Lung (tissue), 12 donors: ENCODE measurements around the gene PAPPA. TPM values are rescaled to one million over a fixed set of nuclear protein-coding genes. Genes with fewer than 3 reads are reported as not detected.

Experiments used
- ATAC-seq: fragments of 200-7000 bp; cut with Tn5 transposase; one replicate; pipeline ENCODE4 v1.9.1; 2020; ENCODE audit warnings: moderate number of reproducible peaks; ENCODE audit not compliant: insufficient read depth, low FRiP score
- DNase-seq, 3 donors: peaks; one replicate each; pipeline ENCODE4 v3.0.0-alpha.2; 2013 to 2017
- H3K27ac ChIP-seq, 2 donors: one replicate each; pipeline ENCODE4 v1.5.1; 2013; ENCODE audit warnings: mild to moderate bottlenecking in 2 of 2, moderate library complexity in 2 of 2, control low read depth in 1 of 2, inconsistent platforms in 1 of 2, low read depth in 1 of 2, low read length in 1 of 2
- H3K27me3 ChIP-seq, 3 donors: one replicate each; pipeline ENCODE4 v1.5.1; 2013; ENCODE audit warnings: low read length in 2 of 3; ENCODE audit not compliant: control insufficient read depth in 3 of 3, insufficient read depth in 3 of 3
- H3K36me3 ChIP-seq, 4 donors: one replicate each; pipeline ENCODE4 v1.5.1; 2013; ENCODE audit warnings: low read length in 4 of 4, mild to moderate bottlenecking in 1 of 4, moderate library complexity in 1 of 4; ENCODE audit not compliant: control insufficient read depth in 4 of 4, insufficient read depth in 4 of 4
- H3K4me1 ChIP-seq, 5 donors: one replicate each; pipeline ENCODE4 v1.5.1; 2013; ENCODE audit warnings: low read length in 5 of 5, mild to moderate bottlenecking in 2 of 5, moderate library complexity in 1 of 5; ENCODE audit not compliant: control insufficient read depth in 5 of 5, insufficient read depth in 5 of 5
- H3K4me3 ChIP-seq: one replicate; pipeline ENCODE4 v1.5.1; 2013; ENCODE audit warnings: mild to moderate bottlenecking, control low read depth, moderate library complexity
- H3K9ac ChIP-seq, 2 donors: one replicate each; pipeline ENCODE4 v1.5.1; 2013; ENCODE audit warnings: low read length in 2 of 2, control low read depth in 1 of 2; ENCODE audit not compliant: insufficient read depth in 1 of 2
- H3K9me3 ChIP-seq, 4 donors: one replicate each; pipeline ENCODE4 v1.5.1; 2013; ENCODE audit warnings: low read length in 3 of 4, mild to moderate bottlenecking in 1 of 4, moderate library complexity in 1 of 4; ENCODE audit not compliant: control insufficient read depth in 4 of 4, insufficient read depth in 3 of 4
- CTCF ChIP-seq: IDR thresholded peaks from 2 replicates; pipeline ENCODE4 v1.5.1; 2012; ENCODE audit warnings: mild to moderate bottlenecking; ENCODE audit errors: control extremely low read depth, extremely low read depth
- WGBS, 2 donors: extraction: QIAGEN DNeasy Blood & Tissue Kit; methylation state at CpG; one replicate each; pipeline ENCODE4 v1.1.7; 2013; 5-methylcytosine and 5-hydroxymethylcytosine counted together
- polyA plus RNA-seq, 2 donors: library from polyadenylated mRNA; stranded (reverse); fragments of 200-250 nt; gene quantifications; one replicate each; pipeline ENCODE4 v1.2.1, GENCODE V29; 2013
- total RNA-seq, 2 donors: library from RNA; depleted of rRNA in 1 of 2; stranded (reverse); fragments of >200 nt in 1 of 2; gene quantifications; one replicate each; pipeline ENCODE4 v1.2.1, GENCODE V29; 2014 to 2021
- donor health status: control.
- donor health status: control.
- donor health status: Bipolar disorder and iron deficiency.
- donor health status: healthy.
- donor health status: DM: yes; HTN: yes; CAD: no.

PAPPA gene
- total and polyA plus RNA-seq, 4 donors, result 0.45 to 6.7 (median 3.6) TPM

DNA sequence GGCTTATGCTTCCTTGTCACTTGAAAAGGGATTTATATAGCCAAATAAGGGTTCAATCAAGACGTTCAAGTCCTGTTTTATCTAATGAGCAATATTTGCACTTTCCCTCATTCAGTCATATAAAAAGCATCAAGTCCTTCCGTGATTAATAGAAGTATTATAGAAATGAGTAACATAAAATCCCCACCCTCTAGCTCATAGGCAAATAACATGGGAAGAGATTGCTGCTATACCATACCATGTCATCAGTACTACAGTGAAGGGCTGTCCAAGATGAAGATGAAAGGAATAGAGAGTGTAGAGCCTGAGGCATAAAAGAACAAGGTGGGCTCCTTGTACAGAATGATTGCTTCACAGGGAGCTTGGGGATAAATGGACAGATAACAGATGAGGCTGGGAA is 20.4 kb upstream of the PAPPA start:
- Histone ChIP-seq H3K4me3 (no peak overlapping the region), H3K36me3 (no peaks in the 10 kb centered on the region), H3K4me1 (no peaks in the 10 kb centered on the region), H3K27ac (no peak overlapping the region), H3K9me3 (peaks cover 0 to 5% (median under 1%) of the 10 kb centered on the region in 4 donors), H3K9ac (no peak overlapping the region), H3K27me3 (no peaks in the 10 kb centered on the region)
- DNase-seq, result no peak
- 19 to 33% methylated on average over 2 of the region's 2 CpGs for WGBS, 2 donors
- no peak for TF ChIP-seq CTCF
- no peak for ATAC-seq

GRCh38 chr9:116134975-116135374 is 18.6 kb upstream of the PAPPA start:
- no peak overlapping the region for H3K27ac ChIP-seq

GRCh38 chr9:116137010-116137409 is 16.6 kb upstream of the PAPPA start:
- no peaks in the 10 kb centered on the region for H3K4me1 ChIP-seq
- H3K36me3 ChIP-seq, result no peaks in the 10 kb centered on the region
- H3K27me3 ChIP-seq, result no peaks in the 10 kb centered on the region
- no peak overlapping the region for H3K9ac ChIP-seq
- TF ChIP-seq CTCF, result no peak
- H3K9me3 ChIP-seq, result peaks cover 0 to 2% (median 0%) of the 10 kb centered on the region in 4 donors
- WGBS, 2 donors, result 77 to 87% methylated on average over 2 of the region's 2 CpGs
- no peak overlapping the region for H3K27ac ChIP-seq
- DNase-seq (no peak), ATAC-seq (no peak)
- H3K4me3 ChIP-seq, result no peak overlapping the region

More at GRCh38 chr9:116134975-116135374, 18.6 kb upstream of the PAPPA start:
- Histone ChIP-seq H3K9ac (no peak overlapping the region), H3K4me1 (no peaks in the 10 kb centered on the region), H3K9me3 (peaks cover 0 to 5% (median under 1%) of the 10 kb centered on the region in 4 donors), H3K27me3 (no peaks in the 10 kb centered on the region), H3K36me3 (no peaks in the 10 kb centered on the region), H3K4me3 (no peak overlapping the region)
- TF ChIP-seq CTCF, result no peak
- WGBS, 2 donors, result 67 to 77% methylated on average over 3 of the region's 3 CpGs
- DNase-seq (no peak), ATAC-seq (no peak)

- no peak for ATAC-seq
- no peaks in the 10 kb centered on the region for H3K4me1 ChIP-seq
- WGBS, 2 donors, result 83 to 90% methylated on average over 5 of the region's 5 CpGs
Observed at GRCh38 chr9:116137581-116137980, 16.0 kb upstream of the PAPPA start.

More at GRCh38 chr9:116137581-116137980, 16.0 kb upstream of the PAPPA start:
- TF ChIP-seq CTCF, result no peak
- no peak for DNase-seq
- Histone ChIP-seq H3K9me3 (peaks cover 0 to 2% (median 0%) of the 10 kb centered on the region in 4 donors), H3K27me3 (no peaks in the 10 kb centered on the region), H3K36me3 (no peaks in the 10 kb centered on the region), H3K9ac (no peak overlapping the region), H3K27ac (no peak overlapping the region), H3K4me3 (no peak overlapping the region)
